IPS-NIHi11 (cell line): Measurements from ENCODE around the gene CDSN.
"Not testable (repeated sequence)": the region's sequence is repeated elsewhere in the genome, so short reads cannot be mapped to it uniquely, and the experiment has no call there.

Experiments
- DNase-seq: peaks from one replicate; pipeline ENCODE4 v3.0.0; 2012; ENCODE audit warnings: mixed read lengths, low spot score

CDSN gene

DNA sequence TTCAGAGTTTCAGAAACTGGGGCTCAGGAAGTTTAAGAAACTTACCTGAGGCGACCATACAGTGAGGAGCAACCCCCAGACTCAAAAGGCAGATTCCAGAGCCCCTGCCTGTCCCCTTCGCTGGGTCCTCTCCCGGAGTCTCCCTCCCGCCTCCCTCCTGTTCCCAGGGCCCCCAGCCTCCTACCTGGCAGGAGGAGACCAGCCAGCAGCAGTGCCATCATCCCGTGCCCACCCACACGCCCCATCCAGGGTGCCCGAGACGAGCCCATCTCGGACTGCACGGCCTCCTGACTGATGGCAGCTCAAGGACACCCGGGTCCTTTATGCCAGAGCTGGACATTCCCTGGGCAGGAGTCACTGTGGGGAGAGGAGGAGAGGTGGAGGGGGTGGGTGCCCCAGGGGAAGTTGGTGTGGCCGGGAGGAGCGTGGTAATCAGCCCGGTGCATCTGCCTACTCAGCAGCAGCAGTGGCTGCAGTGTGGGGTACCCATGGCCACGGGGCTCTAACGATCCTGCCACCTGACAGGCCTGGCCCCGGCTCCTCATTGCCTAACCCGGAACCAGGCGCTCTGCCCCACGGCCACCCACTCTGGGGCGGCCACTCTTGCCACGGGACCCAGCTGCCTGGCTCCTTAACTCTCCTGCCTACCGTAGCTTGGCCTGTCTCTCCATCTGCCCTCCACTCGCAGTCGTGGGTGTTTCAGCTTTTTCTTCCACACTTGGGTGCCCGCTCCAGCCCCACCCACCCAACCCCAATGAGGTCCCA, at the start of gene CDSN:
CDSN (minus strand) TSS at position 296 of the 765 bp plus-strand sequence; CDS start at position 269, 27 bp downstream.
- no peak for DNase-seq

- DNase-seq, result no peak
Measured at GRCh38 chr6:31169123-31169857, 49.0 kb upstream of the CDSN start.

GRCh38 chr6:31168606-31169005, 48.4 kb upstream of the CDSN start:
- DNase-seq, result no peak

- DNase-seq, result no peak
Measured at GRCh38 chr6:31165986-31166385, 45.7 kb upstream of the CDSN start.

DNA sequence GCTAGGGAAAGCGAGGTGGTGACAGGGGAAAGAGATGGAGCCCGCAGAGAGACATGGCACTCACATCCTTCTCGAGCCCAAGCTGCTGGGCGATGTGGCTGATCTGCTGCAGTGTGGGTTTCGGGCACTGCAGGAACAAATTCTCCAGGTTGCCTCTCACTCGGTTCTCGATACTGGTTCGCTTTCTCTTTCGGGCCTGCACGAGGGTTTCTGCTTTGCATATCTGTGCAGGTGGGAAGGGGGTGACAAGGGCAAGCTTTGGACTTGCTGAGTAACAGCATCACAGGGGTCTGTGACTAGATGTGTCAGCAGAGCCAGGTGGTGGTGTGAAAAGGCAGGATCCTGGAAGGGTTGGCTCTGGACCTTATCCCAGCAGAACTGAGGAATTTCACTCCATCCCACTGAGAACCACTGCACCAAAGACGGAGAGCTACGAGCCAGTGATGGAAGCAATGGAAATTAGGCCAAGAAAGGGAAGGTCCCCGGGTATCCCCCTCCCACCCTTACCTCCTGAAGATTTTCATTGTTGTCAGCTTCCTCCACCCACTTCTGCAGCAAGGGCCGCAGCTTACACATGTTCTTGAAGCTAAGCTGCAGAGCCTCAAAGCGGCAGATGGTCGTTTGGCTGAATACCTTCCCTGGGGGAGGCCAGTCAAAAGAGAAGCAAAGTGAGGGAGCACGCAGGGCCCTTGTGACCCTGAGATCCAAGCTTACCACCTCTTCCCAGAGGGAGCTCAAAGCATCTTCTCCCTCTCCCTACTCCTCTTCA, 45.0 kb upstream of the CDSN start:
- not testable (repeated sequence) for DNase-seq

GRCh38 chr6:31164475-31165063, 44.3 kb upstream of the CDSN start:
- DNase-seq, result not testable (repeated sequence)

DNA sequence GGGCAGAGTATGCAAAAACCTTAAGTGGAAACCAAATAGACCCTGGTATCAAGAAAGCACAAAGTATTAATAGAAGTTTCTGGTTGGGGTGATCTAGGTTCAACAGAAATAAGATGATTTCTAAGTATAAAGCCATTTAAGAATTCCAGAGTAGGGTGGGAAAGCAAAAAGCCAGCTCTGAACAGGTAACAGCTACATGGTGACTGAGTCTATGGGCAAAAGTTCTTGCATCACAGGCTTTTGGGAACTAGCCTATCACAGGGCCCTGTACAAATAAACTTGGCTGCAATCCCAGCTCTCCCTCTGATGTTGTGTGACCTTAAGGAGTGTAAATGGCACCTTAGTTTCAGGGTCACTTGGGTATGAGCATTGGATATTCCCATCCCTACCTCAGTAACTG, 43.7 kb upstream of the CDSN start:
- DNase-seq, result no peak

GRCh38 chr6:31162463-31163165, 42.4 kb upstream of the CDSN start:
- no peak for DNase-seq

- no peak for DNase-seq
Measured at GRCh38 chr6:31161216-31162126, 41.2 kb upstream of the CDSN start.

GRCh38 chr6:31158863-31159855, 38.9 kb upstream of the CDSN start:
- peak; percentile 61 for DNase-seq

DNA sequence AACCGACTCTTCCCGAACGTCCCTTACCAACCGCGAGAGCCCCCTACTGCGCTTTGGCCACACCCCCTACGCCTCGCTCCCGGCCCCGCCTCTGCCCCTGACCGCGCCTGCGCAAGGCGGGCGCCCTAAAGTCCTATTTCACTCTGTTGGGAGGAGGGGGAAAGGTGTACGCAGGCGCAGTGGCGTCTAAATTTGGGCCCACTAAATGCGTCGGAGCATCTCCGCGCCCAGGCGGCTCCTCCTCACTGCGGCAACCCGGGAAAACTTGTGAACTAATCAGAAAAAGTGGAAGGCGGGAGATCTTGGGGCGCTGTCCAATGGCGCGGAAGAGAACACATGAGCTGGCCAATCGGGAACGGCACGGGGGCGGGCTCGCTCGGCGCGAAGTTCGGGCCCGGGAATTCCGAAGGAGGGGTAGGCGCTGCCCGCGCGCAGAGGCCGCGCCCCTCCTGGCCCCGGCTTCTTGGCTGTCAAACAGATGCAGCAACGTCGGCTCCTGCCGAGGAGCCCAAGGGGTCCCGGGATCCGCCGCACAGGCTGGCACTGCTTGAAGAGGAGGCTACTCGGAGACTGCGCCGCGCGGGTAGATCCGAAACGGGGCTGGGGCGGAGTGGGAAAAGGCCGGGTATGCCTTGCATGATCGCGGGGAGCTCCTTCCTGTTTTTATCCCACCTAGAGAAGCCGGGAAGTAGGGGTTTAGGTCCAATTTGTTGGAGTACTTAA, 38.1 kb upstream of the CDSN start, which contains the start of gene TCF19:
TCF19 (plus strand) TSS at position 450 of the 723 bp plus-strand sequence. CDS start 881 bp downstream, outside the sequence.
- DNase-seq, result peak; percentile 98

- no peak for DNase-seq
Measured at GRCh38 chr6:31157513-31158139, 37.4 kb upstream of the CDSN start, which contains the start of gene CCHCR1. TSS of gene CCHCR1 (minus strand) at chr6:31157802. CDS start at chr6:31157600, 202 bp downstream.

DNA sequence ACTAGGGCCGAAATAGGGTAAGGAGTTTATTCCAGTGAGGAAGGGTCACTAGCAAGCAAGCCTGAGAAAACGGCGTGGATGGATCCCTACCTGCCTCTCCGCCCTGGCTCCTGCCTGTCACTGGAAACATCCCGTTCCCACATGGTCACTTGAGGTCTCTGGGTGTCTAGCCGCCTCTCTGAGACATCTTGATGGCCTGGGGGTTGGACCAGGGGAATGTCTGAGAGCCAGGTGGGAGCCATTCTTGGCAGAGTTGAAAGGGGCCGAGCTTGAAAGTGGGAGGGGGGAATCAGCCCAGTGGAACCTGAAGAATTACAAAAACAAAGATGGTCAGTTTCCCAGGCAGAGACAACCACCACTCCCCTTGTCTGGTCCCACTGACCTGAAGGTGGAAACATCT, 36.4 kb upstream of the CDSN start:
- DNase-seq, result no peak

- no peak for DNase-seq
Measured at GRCh38 chr6:31154436-31154835, 34.2 kb upstream of the CDSN start.

DNA sequence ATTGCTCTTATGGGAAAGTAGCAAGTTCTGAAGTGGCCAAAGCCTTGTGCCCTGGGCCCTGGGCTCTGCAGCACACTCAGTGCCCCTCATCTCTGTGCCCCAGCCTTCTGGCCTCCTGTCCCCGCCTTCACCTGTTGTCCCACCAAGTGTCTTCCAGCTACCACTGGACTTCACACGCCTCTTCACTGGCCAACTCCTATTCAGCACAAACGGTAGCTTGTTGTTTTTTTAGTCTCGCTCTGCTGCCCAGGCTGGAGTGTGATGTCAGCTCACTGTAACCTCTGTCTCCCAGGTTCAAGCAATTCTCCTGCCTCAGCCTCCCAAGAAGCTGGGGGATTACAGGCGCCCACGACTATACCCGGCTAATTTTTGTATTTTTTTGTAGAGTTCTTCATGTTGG, 32.5 kb upstream of the CDSN start:
- DNase-seq, result no peak

- no peak for DNase-seq
Measured at GRCh38 chr6:31149827-31150447, 29.7 kb upstream of the CDSN start.

GRCh38 chr6:31145386-31145785, 25.1 kb upstream of the CDSN start:
- DNase-seq, result no peak
